ENCODE measurements around the gene SUMF1.

Gene SUMF1

GRCh38 chr3:4411236-4411635, 55.8 kb downstream of the SUMF1 start:
- DNase-seq = no peak

DNA sequence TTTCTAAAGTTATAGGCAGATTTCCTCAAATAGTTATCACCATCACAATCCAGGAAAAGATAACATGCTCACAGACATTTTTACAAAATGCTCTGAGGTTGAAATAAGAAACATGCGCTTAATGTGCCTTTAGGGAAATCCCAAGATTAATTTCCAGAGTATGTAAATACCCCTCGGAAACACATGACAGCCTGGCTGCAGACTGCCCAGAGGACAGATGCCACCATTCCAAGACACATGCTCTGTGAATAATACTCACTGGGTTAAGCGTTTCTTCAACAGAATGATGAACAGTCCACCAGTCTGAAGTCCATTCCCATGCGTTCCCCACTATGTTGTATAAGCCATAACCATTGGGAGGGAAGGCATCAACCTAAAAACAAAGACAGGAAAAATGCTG, 56.5 kb downstream of the SUMF1 start:
- DNase-seq = no peak

GRCh38 chr3:4409971-4410573, 57.0 kb downstream of the SUMF1 start:
- DNase-seq = no peak

DNA sequence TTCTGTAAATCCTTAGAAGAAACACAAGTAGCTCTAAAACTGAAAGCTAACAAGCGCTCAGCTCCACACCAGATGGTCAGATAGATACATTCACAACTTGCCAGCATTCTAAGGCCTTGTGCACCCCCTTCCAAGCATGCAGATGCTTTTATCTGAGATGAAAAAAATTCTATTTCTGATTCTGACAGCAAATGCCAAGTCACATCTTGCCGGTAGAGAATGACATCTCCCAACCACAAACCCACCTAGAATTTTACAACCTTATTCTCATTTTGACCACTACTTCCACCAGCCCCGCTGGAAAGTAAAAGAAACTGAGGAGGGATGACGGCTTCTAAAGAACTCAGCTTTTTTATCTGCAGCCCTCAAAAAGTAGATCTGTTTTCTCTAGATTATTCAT, 57.7 kb downstream of the SUMF1 start:
- DNase-seq = no peak

GRCh38 chr3:4408958-4409357, 58.1 kb downstream of the SUMF1 start:
- DNase-seq = no peak

- DNase-seq = no peak
Observed at GRCh38 chr3:4407941-4408340, 59.1 kb downstream of the SUMF1 start.

- no peak for DNase-seq
Observed at GRCh38 chr3:4406746-4407568, 60.1 kb downstream of the SUMF1 start.

GRCh38 chr3:4404881-4405280, 62.2 kb downstream of the SUMF1 start:
- no peak for DNase-seq

- no peak for DNase-seq
Observed at GRCh38 chr3:4401441-4401840, 65.6 kb downstream of the SUMF1 start.

DNA sequence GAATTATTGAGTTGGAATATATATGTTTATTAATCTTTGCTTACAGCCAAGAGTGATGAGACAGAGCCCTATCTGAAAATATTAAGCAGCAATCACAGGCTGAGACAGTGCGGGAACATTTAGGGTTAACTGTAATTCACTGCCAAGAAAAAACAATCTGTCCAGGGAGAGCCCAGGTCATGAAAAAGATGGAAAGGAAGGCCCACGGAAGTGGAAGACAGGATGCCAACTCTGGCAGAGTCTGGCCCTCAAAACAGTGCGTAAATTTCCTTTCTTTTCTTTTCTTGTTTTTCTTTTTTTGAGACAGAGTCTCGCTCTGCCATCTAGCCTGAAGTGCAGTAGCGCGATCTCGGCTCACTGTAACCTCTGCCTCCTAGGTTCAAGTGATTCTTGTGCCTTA, 67.6 kb downstream of the SUMF1 start:
- DNase-seq = no peak

GRCh38 chr3:4398941-4399245, 68.2 kb downstream of the SUMF1 start:
- no peak for DNase-seq

GRCh38 chr3:4398120-4398940, 68.7 kb downstream of the SUMF1 start:
- no peak for DNase-seq

DNA sequence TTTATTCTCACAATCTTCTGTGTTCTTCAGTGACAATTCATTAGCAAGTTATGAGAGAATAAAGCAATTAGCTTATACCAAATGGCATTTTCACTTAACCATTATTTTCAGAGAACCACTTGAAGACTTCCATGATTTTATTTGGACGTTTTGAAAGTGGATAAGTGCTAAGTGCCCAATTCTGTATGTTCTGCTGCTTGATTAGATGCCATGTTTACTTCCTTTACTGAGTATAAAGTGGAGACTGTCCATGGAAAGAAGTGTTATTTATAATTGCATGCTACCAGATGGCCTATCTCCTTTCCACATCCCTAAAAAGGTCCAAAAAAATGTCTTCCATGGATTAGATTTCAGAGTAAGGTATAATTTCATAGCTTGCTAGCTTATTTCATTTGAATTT, 69.6 kb downstream of the SUMF1 start:
- DNase-seq = no peak

DNA sequence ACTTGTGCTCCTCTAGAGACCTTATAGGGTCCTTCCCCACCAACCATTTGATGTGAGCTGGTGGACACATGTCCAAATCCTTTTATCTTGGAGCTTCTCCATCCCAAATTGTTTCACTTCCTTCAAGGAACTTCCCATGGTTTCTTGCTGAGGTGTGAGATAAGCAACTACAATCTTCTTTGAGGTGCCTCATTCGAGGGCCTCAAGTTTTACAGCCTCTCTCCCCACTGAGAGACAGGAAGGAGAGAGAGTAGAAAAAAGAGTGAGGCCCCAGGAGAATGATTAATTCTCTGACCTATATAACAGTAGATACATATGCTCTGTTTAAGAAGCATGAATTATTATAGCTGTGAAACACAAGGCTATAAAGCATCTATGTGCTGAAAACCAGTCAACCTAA, 70.5 kb downstream of the SUMF1 start:
- no peak for DNase-seq

GRCh38 chr3:4396006-4396405, 71.1 kb downstream of the SUMF1 start:
- DNase-seq = no peak

DNA sequence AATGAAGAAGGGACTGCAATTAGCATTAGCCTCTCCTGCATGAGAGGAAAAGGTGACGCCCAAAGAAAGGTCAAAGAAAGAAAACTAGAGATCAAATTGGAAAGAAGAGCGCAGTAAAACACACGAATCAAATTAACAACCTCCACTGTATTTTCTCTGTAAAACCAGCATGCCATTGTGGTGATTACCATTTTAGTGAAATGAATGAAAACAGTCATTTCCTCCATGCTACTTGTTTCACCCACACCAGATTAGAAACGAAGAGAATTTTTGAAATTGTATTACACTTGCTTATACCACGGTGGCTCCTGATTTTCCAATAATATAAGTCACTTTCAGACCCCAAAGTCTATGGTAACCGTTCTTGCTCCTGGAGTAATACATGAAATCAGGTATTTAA, 71.6 kb downstream of the SUMF1 start:
- no peak for DNase-seq

DNA sequence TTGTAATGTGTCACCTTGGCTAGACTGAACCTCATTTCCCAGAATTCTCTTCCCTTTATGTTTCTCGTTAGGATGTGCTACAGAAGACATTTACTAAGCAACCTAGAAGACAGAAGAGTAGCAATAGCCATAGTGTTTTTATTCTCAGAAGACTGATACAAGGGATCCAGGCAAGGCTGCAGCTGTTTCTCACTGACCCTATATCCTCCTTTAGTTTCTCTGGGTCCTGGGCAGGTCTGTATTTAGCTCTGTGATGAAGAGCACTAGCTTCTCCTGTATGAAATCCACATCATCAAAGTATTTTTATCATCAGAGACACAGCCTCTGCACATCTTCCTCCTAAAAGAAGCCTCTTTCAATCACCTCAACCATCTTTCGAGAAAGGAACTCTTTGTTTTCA, 72.5 kb downstream of the SUMF1 start:
- DNase-seq = no peak

DNA sequence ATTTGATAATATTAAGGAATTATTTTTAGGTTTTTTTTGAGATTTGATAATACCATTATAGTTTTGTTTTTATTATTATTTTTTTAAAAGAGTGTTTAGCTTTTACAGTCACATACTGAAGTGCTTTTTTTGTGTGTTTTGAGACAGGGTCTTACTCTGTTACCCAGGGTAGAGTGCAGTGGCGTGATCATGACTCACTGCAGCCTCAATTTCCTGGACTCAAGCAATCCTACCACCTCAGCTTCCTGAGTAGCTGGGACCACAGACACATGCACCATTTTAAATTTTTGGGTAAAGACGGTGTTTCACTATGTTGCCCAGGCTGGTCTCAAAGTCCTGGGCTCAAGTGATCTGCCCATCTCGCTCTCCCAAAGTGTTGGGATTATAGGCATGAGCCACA, 73.0 kb downstream of the SUMF1 start:
- no peak for DNase-seq

DNA sequence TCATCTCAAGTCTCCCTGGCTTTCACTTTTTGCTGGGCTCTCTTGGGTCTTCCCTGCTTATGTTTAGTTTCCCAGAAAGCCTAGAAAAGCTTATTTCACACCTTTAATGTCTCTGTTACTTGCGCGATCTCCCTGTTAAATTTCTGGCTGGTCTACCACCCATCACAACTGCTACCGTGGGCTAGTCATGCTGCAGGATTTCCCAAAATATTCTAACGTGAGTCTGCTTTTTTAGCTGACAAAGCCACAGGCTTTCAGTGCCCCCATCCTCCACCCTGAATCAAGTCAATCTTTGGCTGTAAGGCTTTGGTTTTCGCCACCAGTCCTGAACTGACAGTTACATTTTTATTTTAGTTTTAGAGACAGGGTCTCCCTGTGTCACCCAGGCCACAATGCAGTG, 74.1 kb downstream of the SUMF1 start:
- DNase-seq = no peak

- DNase-seq = no peak
Observed at GRCh38 chr3:4387210-4388204, 79.6 kb downstream of the SUMF1 start.

DNA sequence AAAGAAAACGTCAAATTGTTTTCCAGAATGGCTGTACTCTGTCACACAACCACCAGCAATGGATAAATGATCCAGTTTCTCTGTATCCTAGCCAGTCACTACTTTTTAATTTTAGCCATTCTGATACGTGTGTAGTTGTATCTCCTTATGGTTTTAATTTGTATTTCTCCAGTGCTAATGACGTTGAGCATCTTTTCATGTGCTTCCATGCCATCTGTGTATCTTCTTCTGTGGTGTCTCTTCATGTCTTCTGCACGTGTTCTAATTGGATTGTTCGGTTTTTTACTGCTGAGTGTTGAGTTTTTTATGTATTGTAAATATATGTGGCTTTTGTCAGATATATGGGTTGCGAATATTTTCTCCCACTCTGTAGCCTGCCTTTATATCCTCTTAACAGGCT, 81.9 kb downstream of the SUMF1 start:
- no peak for DNase-seq

- DNase-seq = no peak
Observed at GRCh38 chr3:4380013-4380412, 87.1 kb downstream of the SUMF1 start.

GRCh38 chr3:4376499-4376898, 90.6 kb downstream of the SUMF1 start:
- no peak for DNase-seq

All from NCI-H69 (cell line).